ENCODE data around the gene SEMA3C.

- TF ChIP-seq CTCF (IDR thresholded peaks at IDR 0.05) (no peak), POLR2A (IDR thresholded peaks at IDR 0.05) (no peak)
Measured at GRCh38 chr7:80768756-80769155, 150.1 kb downstream of the SEMA3C start.
